NCI-H524 (cell line): ENCODE results near the gene TRAPPC14.

Source experiments
- DNase-seq, 2 experiments: peaks; one replicate each; lab custom pipeline; 2025; lab: John Stamatoyannopoulos, UW

TRAPPC14 gene

DNA sequence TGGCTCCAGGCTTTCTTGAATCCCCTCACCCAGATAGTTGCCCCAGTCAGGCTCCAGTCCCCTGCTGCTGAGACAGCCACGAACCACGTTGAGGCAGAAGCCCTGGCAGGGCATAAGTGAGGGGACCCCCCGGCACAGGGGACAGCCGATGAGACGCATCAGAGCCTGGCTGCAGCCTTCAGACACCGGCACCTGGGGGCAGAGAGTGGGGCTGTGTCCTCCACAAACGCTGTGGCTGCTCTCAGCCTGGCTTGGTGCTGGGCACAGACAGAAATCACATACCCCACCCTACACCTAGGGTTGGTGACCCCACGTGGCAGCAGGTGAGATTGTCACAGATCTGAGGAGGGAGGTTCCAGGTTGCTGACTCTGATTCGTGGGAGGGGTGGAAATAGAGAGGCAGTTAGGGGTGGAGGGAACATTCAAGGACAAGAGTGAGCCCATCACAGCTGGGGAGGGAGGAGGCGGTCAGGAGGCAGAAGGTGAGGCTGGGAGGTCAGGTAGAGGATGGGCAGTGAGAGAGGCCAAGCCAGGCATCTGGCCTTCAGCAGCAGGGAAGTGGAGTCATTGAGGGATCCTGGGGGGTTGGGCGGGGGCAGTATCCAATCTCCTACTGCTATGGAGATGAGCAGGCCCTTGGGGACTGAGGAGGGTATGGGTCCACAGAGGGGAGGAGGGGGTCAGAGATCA is 15.4 kb upstream of the TRAPPC14 start:
- DNase-seq: no peak

GRCh38 chr7:100171840-100172239 is 13.3 kb upstream of the TRAPPC14 start:
- DNase-seq: no peak

DNA sequence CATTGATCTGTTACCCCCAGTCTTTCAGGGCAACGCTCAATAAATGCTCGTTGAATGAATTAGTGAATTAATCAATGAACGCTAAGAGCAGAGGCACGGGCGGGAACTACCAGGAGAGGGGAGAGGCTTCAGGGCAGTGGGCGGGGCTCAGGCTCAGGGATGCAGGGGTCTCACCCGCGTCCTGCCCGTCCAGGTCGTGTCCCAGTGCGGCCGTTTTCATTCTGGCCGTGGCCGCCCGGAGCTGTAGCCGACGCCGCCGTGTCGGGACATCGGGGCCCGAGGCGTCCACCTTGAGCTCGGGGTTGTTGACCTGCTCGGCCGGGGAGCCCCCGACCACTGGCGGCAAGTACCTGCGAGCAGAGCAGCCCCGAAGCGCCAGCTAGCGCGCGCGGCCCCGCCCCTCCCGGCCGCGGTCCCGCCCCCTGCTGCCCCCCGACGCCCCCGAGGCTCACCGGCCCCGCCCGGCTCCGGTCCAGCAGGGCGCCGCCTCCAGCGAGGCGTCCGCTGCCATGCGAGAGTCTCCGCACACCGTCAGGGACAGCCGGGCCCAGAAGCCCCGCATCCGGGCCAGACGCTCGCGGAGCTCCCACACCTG is 12.7 kb upstream of the TRAPPC14 start:
- no peak for DNase-seq

DNA sequence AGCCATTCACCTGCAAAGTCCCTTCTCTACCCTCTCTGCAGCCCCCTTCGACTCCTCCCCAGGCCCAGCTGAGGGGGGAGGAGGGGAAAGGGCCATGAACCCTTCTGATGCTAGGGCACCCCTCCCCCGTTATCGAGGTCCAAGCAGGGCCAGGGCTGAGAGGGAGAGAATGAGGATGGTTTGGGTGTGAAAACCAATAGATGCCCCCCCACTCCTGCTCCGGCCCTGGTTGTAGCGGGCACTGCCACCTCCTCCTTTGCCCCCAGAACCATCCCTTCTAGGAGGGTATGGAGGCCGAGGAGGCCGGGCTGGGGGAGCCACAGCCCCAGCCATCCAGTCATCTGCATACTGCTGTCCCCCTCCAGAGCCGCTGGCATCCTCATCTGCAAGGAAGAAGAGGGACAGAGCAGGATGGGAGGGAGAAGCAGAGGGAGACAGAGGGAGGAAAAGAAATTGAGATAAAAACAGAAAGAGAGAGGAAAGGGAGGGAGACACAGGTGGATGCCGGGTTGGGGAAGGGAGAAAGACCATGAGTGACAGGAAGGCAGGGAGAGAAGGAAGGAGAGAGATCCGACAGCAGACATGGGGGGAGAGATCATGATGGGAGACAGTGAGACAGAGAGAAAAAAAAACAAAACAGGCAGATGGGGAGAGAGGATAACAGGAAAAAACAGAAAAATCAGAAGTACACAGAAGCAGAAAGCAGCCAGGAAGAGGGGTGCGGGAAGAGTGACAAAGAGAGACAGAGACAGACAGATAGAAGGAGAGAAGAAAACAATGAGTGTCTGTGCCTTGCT is 11.8 kb upstream of the TRAPPC14 start:
- DNase-seq: no peak

- DNase-seq: no peak
These were observed 10.8 kb upstream of the TRAPPC14 start for GRCh38 chr7:100169147-100169850.

- peak in 1 of 2 experiments; percentile 17 for DNase-seq
These were observed 9.4 kb upstream of the TRAPPC14 start for GRCh38 chr7:100167912-100168323.

GRCh38 chr7:100166970-100167911 is 8.7 kb upstream of the TRAPPC14 start:
- DNase-seq: no peak

DNA sequence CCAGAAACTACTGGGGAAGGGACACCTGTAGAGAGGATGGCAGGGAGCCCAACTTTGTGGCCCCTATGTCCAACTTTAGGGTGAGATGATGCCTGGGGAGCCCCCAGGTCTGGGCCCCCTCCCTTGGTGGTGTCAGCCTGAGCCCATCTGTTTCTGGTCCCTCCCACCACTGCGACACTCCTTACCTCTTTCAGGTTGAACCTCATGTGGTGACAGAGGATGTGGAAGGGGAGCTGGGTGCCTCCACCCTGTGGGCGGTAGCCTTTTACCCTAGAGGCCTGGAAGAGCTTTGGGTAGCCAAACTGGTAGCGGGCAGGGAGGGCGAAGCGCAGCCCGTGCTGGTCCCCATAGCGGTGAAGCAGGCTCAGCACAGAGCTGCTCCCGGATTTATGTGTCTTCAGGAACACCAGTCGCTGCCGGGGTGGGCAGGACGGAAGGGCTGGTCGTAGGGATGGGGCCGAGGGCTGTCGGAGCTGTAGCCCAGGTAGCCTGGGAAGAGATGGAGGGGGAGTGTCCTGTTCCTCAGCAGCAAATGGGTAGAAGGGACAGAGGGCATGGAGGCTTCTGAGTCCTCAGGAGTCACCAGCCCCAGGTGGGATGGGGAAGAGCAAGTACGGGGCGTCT is 7.9 kb upstream of the TRAPPC14 start:
- DNase-seq: no peak

DNA sequence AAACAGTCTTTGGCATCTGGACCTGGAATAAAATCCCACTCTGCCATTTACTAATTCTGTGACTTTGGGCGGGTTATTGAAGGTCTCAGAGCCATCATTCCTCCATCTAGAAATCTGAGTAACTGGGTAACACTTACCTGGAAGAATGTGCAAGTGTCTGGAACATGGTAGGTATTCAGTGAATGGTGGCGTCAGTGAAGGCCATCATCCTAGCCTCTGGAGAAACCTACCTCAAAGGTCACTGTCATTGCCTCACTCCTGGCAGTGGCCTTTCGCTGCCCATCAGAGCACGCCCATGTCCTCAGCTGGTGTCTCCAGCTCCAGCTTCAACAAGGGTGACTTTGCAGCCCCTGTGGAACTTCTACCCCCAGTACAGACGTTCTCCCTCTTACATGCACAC is 5.3 kb upstream of the TRAPPC14 start:
- no peak for DNase-seq

- no peak for DNase-seq
These were observed 4.5 kb upstream of the TRAPPC14 start for GRCh38 chr7:100163006-100163531.

DNA sequence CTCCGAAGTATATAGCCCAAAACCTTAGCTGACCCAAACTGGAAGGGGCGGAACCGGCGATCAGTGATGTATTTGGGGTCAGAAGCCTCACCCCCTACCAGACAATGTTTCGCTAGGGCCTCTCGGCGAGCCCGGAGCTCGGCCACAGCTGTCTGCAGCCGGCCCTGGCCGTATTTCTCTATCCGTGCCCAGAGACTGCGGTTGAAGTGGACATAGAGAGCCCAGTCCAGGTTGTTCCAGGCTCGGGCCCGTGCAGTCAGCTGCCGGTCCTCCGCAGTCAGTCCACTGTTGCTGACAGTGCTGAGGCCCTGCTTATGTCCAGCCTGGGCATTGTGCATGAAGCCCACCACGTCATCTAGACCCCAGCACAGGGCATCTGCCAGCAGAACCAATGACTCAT is 1.5 kb upstream of the TRAPPC14 start:
- no peak for DNase-seq

- no peak for DNase-seq
These were observed 638 bp upstream of the TRAPPC14 start for GRCh38 chr7:100159099-100159623.

- no peak for DNase-seq
These were observed 942 bp downstream of the TRAPPC14 start for GRCh38 chr7:100157334-100158228.

- DNase-seq: no peak
These were observed 1.5 kb downstream of the TRAPPC14 start for GRCh38 chr7:100157069-100157333.

GRCh38 chr7:100156331-100157068 is 2.0 kb downstream of the TRAPPC14 start:
- no peak for DNase-seq

DNA sequence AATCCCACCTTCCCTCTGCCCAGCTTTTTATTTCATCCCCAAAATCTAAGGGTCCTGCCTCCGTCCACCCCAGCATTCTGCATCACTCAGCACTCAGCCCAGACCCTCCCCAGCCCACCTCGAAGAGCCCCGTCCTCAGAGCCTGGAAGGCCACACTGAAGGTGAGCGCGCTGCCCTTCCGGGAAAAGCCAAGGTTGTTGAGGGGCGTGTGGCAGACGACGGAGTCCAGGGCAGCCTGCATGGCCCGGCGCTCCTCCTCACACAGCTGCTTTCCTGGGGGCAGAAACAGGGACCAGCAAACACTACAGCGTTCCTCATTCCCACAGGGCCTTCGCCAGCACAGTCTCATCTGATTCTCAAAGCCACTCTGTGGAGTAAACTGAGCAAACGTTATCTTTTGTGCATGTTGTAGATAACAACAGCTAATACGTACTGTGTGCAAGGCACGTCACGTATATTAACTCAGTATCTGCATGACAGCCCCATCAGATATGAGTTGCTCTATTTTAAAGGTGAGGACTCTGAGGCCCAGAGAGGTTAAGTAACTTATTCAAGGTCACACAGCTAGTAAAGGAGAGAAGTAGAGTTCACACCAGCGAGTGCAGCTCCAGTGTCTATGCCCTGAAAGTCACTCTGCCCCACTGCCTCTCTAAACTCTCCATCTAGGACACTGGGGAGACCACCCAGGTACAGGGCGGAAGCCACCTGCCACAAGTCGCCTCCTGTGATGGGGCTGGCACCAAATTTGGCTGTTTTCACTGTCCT is 2.8 kb downstream of the TRAPPC14 start:
- DNase-seq: no peak

- no peak for DNase-seq
These were observed 3.7 kb downstream of the TRAPPC14 start for GRCh38 chr7:100154651-100155491.
